Measurements from ENCODE around the gene MB21D2. TPM values are rescaled to one million over a fixed set of nuclear protein-coding genes. Genes with fewer than 3 reads are reported as not detected.

The MB21D2 gene
- total RNA-seq, 2 experiments from 2014 or later = 8.7 to 9.1 TPM

DNA sequence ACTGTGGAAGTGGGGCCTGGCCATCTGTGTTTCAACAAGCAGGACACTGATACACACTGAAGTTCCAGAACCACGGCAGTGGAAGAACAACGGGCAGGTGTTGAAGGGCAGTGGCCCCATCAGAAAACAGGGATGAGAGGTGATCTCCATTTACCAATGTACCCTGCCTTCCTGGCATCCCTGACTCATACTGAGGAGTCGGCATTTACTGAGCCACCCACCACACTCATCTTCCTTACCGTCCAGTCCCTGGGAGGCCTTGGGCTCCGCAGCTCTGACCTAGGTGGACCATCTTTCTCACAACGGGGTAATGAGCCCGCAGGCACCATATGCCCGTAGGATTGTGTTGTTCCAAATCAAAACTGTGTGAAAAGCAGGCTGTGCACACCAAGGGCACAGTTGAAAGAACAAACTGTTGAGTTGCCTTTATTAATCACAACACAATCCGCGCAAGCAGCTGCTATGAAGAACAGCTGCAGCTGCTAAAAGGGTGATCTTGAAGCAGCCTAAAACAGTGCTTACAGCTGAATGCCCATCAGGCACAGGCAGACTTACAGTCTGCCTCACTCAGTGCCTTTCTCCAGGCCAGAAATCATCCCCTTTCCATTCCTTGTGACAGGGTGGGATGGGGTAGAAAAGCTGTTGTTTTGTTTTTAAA is 12.9 kb downstream of the MB21D2 start:
- Mint-ChIP-seq H3K36me3 (peaks cover 7% of the 10 kb centered on the region), H3K4me3 (no peak overlapping the region), H3K9me3 (no peaks in the 10 kb centered on the region), H3K27ac (no peak overlapping the region), H3K27me3 (no peaks in the 10 kb centered on the region), H3K4me1 (ENCODE audit: low read depth) (peaks cover 39% of the 10 kb centered on the region)
- CTCF ChIA-PET = no interaction called here
- intact Hi-C loops (cut with micrococcal nuclease) = no loop called here
- POLR2A ChIA-PET = no interaction called here
- DNase-seq = no peak

GRCh38 chr3:192902549-192902948 is 15.1 kb downstream of the MB21D2 start:
- peaks cover 8% of the 10 kb centered on the region for H3K36me3 Mint-ChIP-seq
- no peaks in the 10 kb centered on the region for H3K9me3 Mint-ChIP-seq
- POLR2A ChIA-PET = no interaction called here
- H3K4me3 Mint-ChIP-seq = no peak overlapping the region
- CTCF ChIA-PET = interaction anchor here (0.8 to 1.5 kb wide), 3 partner anchors 9 to 87 kb away, joined by 3 to 5 read pairs (median 4); no protein-coding TSS in a partner anchor
- no peak for DNase-seq
- H3K27me3 Mint-ChIP-seq = no peaks in the 10 kb centered on the region
- intact Hi-C loops (cut with micrococcal nuclease) = no loop called here
- peaks cover 48% of the 10 kb centered on the region for H3K4me1 Mint-ChIP-seq (ENCODE audit: low read depth)
- H3K27ac Mint-ChIP-seq = no peak overlapping the region

DNA sequence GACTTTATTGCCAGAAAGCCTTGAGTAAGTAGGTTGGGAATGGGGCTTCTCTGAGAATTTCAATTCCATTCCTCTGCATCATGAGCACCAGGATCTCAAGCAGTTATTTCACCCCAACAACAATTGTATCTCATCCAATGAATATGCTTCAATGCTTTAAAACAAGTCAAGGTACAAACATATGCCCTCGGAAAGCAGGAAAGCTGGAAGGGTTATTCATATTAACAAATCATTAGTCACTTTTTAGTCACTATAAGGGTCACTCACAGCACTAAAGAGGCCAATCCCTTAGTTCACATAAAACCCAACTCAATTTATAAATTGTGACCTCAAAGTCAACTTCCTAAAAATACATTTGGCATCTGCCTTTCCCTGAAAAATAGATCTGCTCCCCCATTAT is 16.2 kb downstream of the MB21D2 start:
- Mint-ChIP-seq H3K4me1 (ENCODE audit: low read depth) (peaks cover 49% of the 10 kb centered on the region), H3K36me3 (peaks cover 8% of the 10 kb centered on the region), H3K27me3 (peaks cover 3% of the 10 kb centered on the region), H3K4me3 (no peak overlapping the region), H3K9me3 (no peaks in the 10 kb centered on the region), H3K27ac (no peak overlapping the region)
- intact Hi-C loops (cut with micrococcal nuclease) = no loop called here
- CTCF ChIA-PET = interaction anchor here (1.5 kb wide), 1 partner anchor 86 kb away, joined by 3 read pairs; no protein-coding TSS in a partner anchor
- no peak for DNase-seq
- POLR2A ChIA-PET = no interaction called here

DNA sequence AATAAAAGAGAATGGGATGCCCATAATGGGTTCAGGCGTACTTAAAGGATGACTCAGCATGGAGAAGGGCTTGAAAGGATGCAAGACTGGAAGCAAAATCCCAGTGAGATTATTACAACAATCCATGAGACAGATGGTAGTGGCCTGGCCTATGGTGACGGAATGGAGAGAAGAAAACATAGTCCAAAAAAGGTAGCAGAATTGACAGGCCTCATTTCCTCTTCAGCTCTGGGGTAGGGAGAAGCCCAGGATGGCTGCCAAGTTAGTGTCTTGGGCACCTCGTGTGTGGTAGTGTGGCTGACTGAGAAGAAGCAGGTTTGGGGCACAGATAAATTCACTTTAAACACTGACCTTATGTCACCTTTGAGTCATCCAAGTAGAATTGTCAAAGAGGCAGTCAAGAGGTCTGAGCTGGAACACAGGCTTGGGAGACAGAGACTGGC is 18.1 kb downstream of the MB21D2 start:
- Mint-ChIP-seq H3K36me3 (peaks cover 8% of the 10 kb centered on the region), H3K4me3 (no peak overlapping the region), H3K27ac (peak overlapping the region; percentile 90), H3K9me3 (no peaks in the 10 kb centered on the region), H3K4me1 (ENCODE audit: low read depth) (peaks cover 54% of the 10 kb centered on the region), H3K27me3 (peaks cover 8% of the 10 kb centered on the region)
- intact Hi-C loops (cut with micrococcal nuclease) = loop anchor here (1.0 to 10.0 kb wide), 7 partner anchors 13 to 1235 kb away; partner anchors contain the start of genes HES1, MB21D2 and OPA1
- peak; percentile 37 for DNase-seq
- CTCF ChIA-PET = interaction anchor here (1.0 to 2.3 kb wide), 7 partner anchors 11 to 87 kb away, joined by 3 to 11 read pairs (median 4); no protein-coding TSS in a partner anchor
- POLR2A ChIA-PET = interaction anchor here (1.1 to 2.2 kb wide), 10 partner anchors 8 to 223 kb away, joined by 3 to 14 read pairs (median 8); partner anchors contain the start of gene MB21D2

DNA sequence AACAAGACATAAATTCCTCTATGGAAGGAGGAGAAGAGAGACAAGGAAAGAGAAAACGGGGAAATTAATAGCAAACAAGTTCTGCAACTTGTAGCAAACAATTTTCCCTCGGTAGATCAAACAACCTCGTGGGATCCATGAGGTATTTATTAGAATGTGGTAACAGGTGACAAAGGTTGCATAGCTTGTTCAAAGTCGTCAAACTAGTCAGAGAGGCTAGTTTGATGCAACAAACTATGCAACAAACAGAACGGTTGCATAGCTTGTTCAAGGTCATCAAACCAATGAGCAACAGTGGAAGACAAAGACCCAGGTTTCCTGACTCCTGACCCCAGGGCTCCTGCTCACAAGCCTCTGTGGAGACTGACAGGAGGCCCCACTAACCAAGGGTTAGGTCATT is 20.7 kb downstream of the MB21D2 start:
- Mint-ChIP-seq H3K27me3 (peaks cover 9% of the 10 kb centered on the region), H3K36me3 (peaks cover 6% of the 10 kb centered on the region), H3K27ac (no peak overlapping the region), H3K4me3 (no peak overlapping the region), H3K9me3 (no peaks in the 10 kb centered on the region), H3K4me1 (ENCODE audit: low read depth) (peaks cover 75% of the 10 kb centered on the region)
- intact Hi-C loops (cut with micrococcal nuclease) = loop anchor here (5.0 to 10.0 kb wide), 3 partner anchors 695 to 1238 kb away; partner anchors contain the start of genes HES1 and OPA1
- CTCF ChIA-PET = interaction anchor here (1.4 kb wide), 1 partner anchor 80 kb away, joined by 3 read pairs; no protein-coding TSS in a partner anchor
- no peak for DNase-seq
- POLR2A ChIA-PET = no interaction called here

- H3K4me1 Mint-ChIP-seq (ENCODE audit: low read depth) = peaks cover 82% of the 10 kb centered on the region
- ChIA-PET POLR2A (no interaction called here), CTCF (no interaction called here)
- intact Hi-C loops (cut with micrococcal nuclease) = loop anchor here (5.0 to 10.0 kb wide), 3 partner anchors 696 to 1239 kb away; partner anchors contain the start of genes HES1 and OPA1
- no peak overlapping the region for H3K27ac Mint-ChIP-seq
- H3K36me3 Mint-ChIP-seq = peaks cover 6% of the 10 kb centered on the region
- H3K27me3 Mint-ChIP-seq = peaks cover 9% of the 10 kb centered on the region
- DNase-seq = no peak
- H3K9me3 Mint-ChIP-seq = no peaks in the 10 kb centered on the region
- no peak overlapping the region for H3K4me3 Mint-ChIP-seq
These were observed 21.4 kb downstream of the MB21D2 start for GRCh38 chr3:192896208-192896607.

GRCh38 chr3:192894676-192895075 is 23.0 kb downstream of the MB21D2 start:
- Mint-ChIP-seq H3K27ac (no peak overlapping the region), H3K27me3 (peaks cover 9% of the 10 kb centered on the region), H3K4me3 (no peak overlapping the region), H3K9me3 (no peaks in the 10 kb centered on the region), H3K36me3 (peaks cover 5% of the 10 kb centered on the region), H3K4me1 (ENCODE audit: low read depth) (peaks cover 85% of the 10 kb centered on the region)
- POLR2A ChIA-PET = interaction anchor here (1.5 to 1.7 kb wide), 2 partner anchors 67 to 77 kb away, joined by 5 to 7 read pairs; no protein-coding TSS in a partner anchor
- no peak for DNase-seq
- intact Hi-C loops (cut with micrococcal nuclease) = loop anchor here (5.0 to 10.0 kb wide), 3 partner anchors 698 to 1240 kb away; partner anchors contain the start of genes HES1 and OPA1
- CTCF ChIA-PET = interaction anchor here (1.3 kb wide), 1 partner anchor 23 kb away, joined by 4 read pairs; the partner anchor contains the start of gene MB21D2

DNA sequence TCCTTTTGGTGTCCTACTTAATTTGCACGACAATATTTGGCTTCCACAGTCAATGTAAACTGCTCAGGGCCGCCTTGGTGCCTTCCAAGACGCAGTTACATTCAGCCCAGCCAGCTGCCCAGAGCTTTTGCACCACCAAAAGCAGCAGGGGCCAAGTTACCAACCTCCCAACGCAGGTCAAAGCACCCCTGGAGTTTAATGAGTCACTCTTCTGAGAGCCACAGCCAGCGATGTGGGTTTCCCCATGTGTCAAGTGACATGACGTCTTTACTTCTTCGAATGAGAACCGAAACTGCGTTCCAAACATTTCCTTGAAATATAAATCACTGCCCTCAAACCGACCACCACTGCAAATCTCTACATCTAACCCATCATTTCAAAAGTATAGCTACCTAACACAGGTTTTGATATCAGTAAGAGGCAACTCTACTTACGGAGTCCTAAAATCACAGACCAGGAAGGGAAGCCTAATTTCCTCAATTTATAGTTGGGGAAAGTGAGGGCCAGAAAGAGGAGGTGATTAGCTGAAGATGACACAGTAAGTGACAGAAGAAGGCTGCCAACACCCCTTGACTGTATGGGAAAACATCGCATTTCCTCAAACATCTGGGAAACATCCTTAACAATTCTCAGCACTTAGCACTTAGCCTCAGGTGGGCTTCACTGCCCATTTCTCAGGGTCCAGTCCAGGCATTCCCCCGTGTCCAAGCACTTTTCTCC is 24.5 kb downstream of the MB21D2 start:
- Mint-ChIP-seq H3K9me3 (no peaks in the 10 kb centered on the region), H3K36me3 (peaks cover 2% of the 10 kb centered on the region), H3K27ac (peak overlapping the region; percentile 80), H3K4me3 (peak overlapping the region; percentile 24), H3K27me3 (peaks cover 12% of the 10 kb centered on the region), H3K4me1 (ENCODE audit: low read depth) (peaks cover 82% of the 10 kb centered on the region)
- POLR2A ChIA-PET = interaction anchor here (1.1 to 2.0 kb wide), 8 partner anchors 14 to 75 kb away, joined by 3 to 14 read pairs (median 4); partner anchors contain the start of gene MB21D2
- peak; percentile 86 for DNase-seq
- CTCF ChIA-PET = interaction anchor here (0.9 to 1.7 kb wide), 6 partner anchors 9 to 148 kb away, joined by 3 to 6 read pairs (median 4); no protein-coding TSS in a partner anchor
- intact Hi-C loops (cut with micrococcal nuclease) = loop anchor here (1.0 to 10.0 kb wide), 8 partner anchors 25 to 1242 kb away; partner anchors contain the start of gene HES1

DNA sequence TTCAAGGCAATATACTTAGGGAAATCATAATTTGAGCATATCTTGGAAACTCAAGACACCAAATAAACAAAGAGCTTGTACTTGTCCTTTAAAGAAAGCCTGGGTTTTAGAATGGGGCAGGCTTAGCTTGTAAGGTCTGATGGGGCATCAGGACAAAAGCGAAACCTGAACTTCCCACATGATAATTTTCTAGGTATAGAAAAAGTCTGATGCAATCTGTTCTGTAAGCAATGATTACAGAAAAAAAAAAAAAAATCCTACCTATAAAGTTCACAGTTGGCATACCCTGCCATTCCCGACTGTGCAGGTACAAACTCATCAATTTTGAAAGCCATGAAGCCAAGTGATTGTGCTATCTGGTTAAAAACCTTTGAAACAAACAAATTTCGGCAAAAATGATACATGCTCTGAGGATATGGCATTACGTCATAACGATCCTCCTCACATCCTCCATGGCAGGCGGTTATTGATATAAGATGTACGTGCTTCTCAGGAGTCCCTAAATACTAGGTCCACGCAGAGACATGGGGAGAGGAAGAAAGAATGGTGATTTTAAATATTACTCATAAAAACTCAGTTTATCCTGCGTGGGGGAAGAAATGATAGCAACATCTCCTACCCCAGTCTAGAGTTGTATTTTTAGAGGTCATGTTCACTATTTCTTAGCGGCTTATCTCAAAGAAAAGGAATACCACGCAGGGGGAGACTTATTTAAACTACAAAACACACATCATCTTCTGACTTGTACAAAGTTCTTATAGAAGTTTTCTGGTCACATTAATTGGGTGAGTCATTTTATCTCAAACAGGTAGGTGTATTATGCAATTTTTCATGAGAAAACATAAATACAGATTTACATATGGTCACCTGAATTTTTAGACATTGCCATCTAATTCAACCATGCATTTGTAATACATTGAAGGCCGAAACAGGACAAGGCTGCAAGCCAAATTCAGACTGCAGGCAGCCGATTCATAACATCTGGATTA is 27.0 kb downstream of the MB21D2 start:
- ChIA-PET POLR2A (interaction anchor here (1.3 kb wide), 1 partner anchor 8 kb away, joined by 5 read pairs; no protein-coding TSS in a partner anchor), CTCF (interaction anchor here (1.0 kb wide), 1 partner anchor 74 kb away, joined by 3 read pairs; no protein-coding TSS in a partner anchor)
- H3K27ac Mint-ChIP-seq = no peak overlapping the region
- peaks cover 9% of the 10 kb centered on the region for H3K27me3 Mint-ChIP-seq
- peaks cover 85% of the 10 kb centered on the region for H3K4me1 Mint-ChIP-seq (ENCODE audit: low read depth)
- no peaks in the 10 kb centered on the region for H3K9me3 Mint-ChIP-seq
- DNase-seq = no peak
- intact Hi-C loops (cut with micrococcal nuclease) = loop anchor here (10.0 kb wide), 2 partner anchors 1074 to 1244 kb away; partner anchors contain the start of gene HES1
- H3K36me3 Mint-ChIP-seq = peaks cover 2% of the 10 kb centered on the region
- no peak overlapping the region for H3K4me3 Mint-ChIP-seq

DNA sequence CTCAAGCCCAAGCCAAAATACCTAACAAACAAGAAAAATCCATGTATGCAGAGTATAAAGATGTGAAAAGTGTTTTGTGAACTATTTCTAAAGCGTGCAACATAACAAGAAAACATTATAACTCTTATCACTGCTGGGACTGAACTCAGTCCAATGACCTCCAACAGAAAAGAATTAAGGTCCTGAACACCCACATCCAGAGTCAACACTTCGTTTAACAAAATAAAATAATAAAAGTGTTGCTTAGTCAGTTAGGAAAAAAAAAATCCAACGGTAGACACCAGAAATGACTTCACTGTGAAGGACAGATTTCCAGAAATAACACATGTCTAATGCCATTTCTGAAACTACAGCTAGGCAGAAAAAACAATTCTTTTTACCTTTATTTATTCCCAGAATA is 28.0 kb downstream of the MB21D2 start:
- POLR2A ChIA-PET = interaction anchor here (1.3 kb wide), 1 partner anchor 9 kb away, joined by 5 read pairs; no protein-coding TSS in a partner anchor
- H3K27ac Mint-ChIP-seq = no peak overlapping the region
- CTCF ChIA-PET = interaction anchor here (1.0 to 2.4 kb wide), 2 partner anchors 9 to 73 kb away, joined by 3 to 11 read pairs; no protein-coding TSS in a partner anchor
- H3K4me3 Mint-ChIP-seq = no peak overlapping the region
- DNase-seq = no peak
- peaks cover 2% of the 10 kb centered on the region for H3K36me3 Mint-ChIP-seq
- intact Hi-C loops (cut with micrococcal nuclease) = loop anchor here (10.0 kb wide), 2 partner anchors 1075 to 1245 kb away; partner anchors contain the start of gene HES1
- H3K9me3 Mint-ChIP-seq = no peaks in the 10 kb centered on the region
- peaks cover 7% of the 10 kb centered on the region for H3K27me3 Mint-ChIP-seq
- peaks cover 82% of the 10 kb centered on the region for H3K4me1 Mint-ChIP-seq (ENCODE audit: low read depth)

DNA sequence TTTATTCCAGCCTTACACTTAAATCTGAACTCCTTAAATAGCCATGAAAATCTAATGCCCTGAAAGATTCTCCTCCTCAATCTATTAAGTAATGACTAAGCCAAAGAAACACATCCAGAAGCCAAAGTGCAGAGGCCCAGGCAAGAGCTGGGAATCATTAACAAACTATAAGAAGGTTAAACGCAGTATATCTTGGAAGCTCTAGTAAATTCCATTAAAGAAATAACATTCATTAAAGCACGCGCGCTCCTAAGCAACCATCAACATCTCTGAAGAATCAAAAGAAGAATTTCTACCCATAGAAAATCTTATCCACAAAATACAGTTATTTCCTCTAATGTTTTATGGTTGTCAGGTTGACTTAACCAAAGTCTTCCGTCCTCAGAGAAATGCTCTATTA is 29.5 kb downstream of the MB21D2 start:
- H3K4me1 Mint-ChIP-seq (ENCODE audit: low read depth) = peaks cover 67% of the 10 kb centered on the region
- DNase-seq = no peak
- no peak overlapping the region for H3K4me3 Mint-ChIP-seq
- ChIA-PET CTCF (interaction anchor here (0.9 to 2.4 kb wide), 3 partner anchors 11 to 71 kb away, joined by 3 to 11 read pairs (median 3); no protein-coding TSS in a partner anchor), POLR2A (no interaction called here)
- peaks cover 2% of the 10 kb centered on the region for H3K36me3 Mint-ChIP-seq
- peak overlapping the region; percentile 15 for H3K27ac Mint-ChIP-seq
- H3K9me3 Mint-ChIP-seq = no peaks in the 10 kb centered on the region
- intact Hi-C loops (cut with micrococcal nuclease) = no loop called here
- H3K27me3 Mint-ChIP-seq = peaks cover 5% of the 10 kb centered on the region

Measured in activated CD4-positive, alpha-beta memory T cell treated with anti-CD3 and anti-CD28 coated beads for 36 hours (primary cell).